Measurements from ENCODE around the gene VCL. TPM values are rescaled to one million over a fixed set of nuclear protein-coding genes. Genes with fewer than 3 reads are reported as not detected.

Gene VCL
- total RNA-seq, 6 donors from 2014 or later, result 76.5 to 214 (median 133) TPM

GRCh38 chr10:74094231-74094630 is 96.3 kb downstream of the VCL start:
- H3K36me3 ChIP-seq, result peaks cover 15 to 100% (median 76%) of the 10 kb centered on the region in 4 donors
- WGBS, 2 donors, result 92 to 98% methylated on average over 7 of the region's 7 CpGs
- TF ChIP-seq EP300 (IDR thresholded peaks at IDR 0.05), result no peak
- TF ChIP-seq CTCF (IDR thresholded peaks at IDR 0.05), result no peak
- TF ChIP-seq POLR2AphosphoS5 (IDR thresholded peaks at IDR 0.05), result no peak
- TF ChIP-seq POLR2A (IDR thresholded peaks at IDR 0.05), result no peak
- H3K9me3 ChIP-seq, result no peaks in the 10 kb centered on the region
- no peak overlapping the region for H3K4me3 ChIP-seq
- DNase-seq (no peak), ATAC-seq (ENCODE audit: low FRiP score in 2 of 2) (no peak)
- no peaks in the 10 kb centered on the region for H3K27me3 ChIP-seq
- no peak overlapping the region for H3K27ac ChIP-seq
- H3K4me1 ChIP-seq, result no peaks in the 10 kb centered on the region

- Histone ChIP-seq H3K4me3 (no peak overlapping the region), H3K27ac (no peak overlapping the region), H3K4me1 (no peaks in the 10 kb centered on the region), H3K36me3 (peaks cover 16 to 99% (median 82%) of the 10 kb centered on the region in 4 donors), H3K27me3 (no peaks in the 10 kb centered on the region), H3K9me3 (no peaks in the 10 kb centered on the region)
- TF ChIP-seq POLR2A (IDR thresholded peaks at IDR 0.05) (no peak), EP300 (IDR thresholded peaks at IDR 0.05) (no peak), POLR2AphosphoS5 (IDR thresholded peaks at IDR 0.05) (no peak), CTCF (IDR thresholded peaks at IDR 0.05) (no peak)
- ATAC-seq (ENCODE audit: low FRiP score in 2 of 2) (no peak), DNase-seq (no peak)
- WGBS, 2 donors, result 98 to 100% methylated on average over 2 of the region's 2 CpGs
Measured at GRCh38 chr10:74096777-74097176, 98.9 kb downstream of the VCL start.

- DNase-seq, result no peak
- no peak overlapping the region for H3K27ac ChIP-seq
- H3K4me3 ChIP-seq, result no peak overlapping the region
- H3K27me3 ChIP-seq, result no peaks in the 10 kb centered on the region
- no peaks in the 10 kb centered on the region for H3K9me3 ChIP-seq
- H3K4me1 ChIP-seq, result no peaks in the 10 kb centered on the region
- peaks cover 16 to 99% (median 85%) of the 10 kb centered on the region in 4 donors for H3K36me3 ChIP-seq
- no peak for ATAC-seq (ENCODE audit: low FRiP score in 2 of 2)
- no peak for TF ChIP-seq POLR2A (IDR thresholded peaks at IDR 0.05)
- no peak for TF ChIP-seq EP300 (IDR thresholded peaks at IDR 0.05)
- no peak for TF ChIP-seq POLR2AphosphoS5 (IDR thresholded peaks at IDR 0.05)
- no peak for TF ChIP-seq CTCF (IDR thresholded peaks at IDR 0.05)
- WGBS, 2 donors, result 83 to 91% methylated on average over 9 of the region's 9 CpGs
Measured at GRCh38 chr10:74097776-74098175, 99.9 kb downstream of the VCL start.

- H3K27ac ChIP-seq, result no peak overlapping the region
- H3K36me3 ChIP-seq, result peaks cover 18 to 99% (median 87%) of the 10 kb centered on the region in 4 donors
- TF ChIP-seq CTCF (IDR thresholded peaks at IDR 0.05) (no peak), POLR2A (IDR thresholded peaks at IDR 0.05) (no peak), POLR2AphosphoS5 (IDR thresholded peaks at IDR 0.05) (no peak), EP300 (IDR thresholded peaks at IDR 0.05) (no peak)
Measured at GRCh38 chr10:74099420-74099819, 101.5 kb downstream of the VCL start.

GRCh38 chr10:74099836-74100235 is 101.9 kb downstream of the VCL start:
- Histone ChIP-seq H3K27ac (no peak overlapping the region), H3K9me3 (no peaks in the 10 kb centered on the region), H3K36me3 (peaks cover 22 to 99% (median 86%) of the 10 kb centered on the region in 4 donors), H3K4me1 (no peaks in the 10 kb centered on the region), H3K27me3 (no peaks in the 10 kb centered on the region), H3K4me3 (no peak overlapping the region)
- DNase-seq, result no peak
- 89 to 90% methylated on average over 3 of the region's 3 CpGs for WGBS, 2 donors
- TF ChIP-seq POLR2A (IDR thresholded peaks at IDR 0.05) (no peak), CTCF (IDR thresholded peaks at IDR 0.05) (no peak), POLR2AphosphoS5 (IDR thresholded peaks at IDR 0.05) (no peak), EP300 (IDR thresholded peaks at IDR 0.05) (no peak)
- no peak for ATAC-seq (ENCODE audit: low FRiP score in 2 of 2)

More at GRCh38 chr10:74099420-74099819, 101.5 kb downstream of the VCL start:
- WGBS, 2 donors, result 93 to 96% methylated on average over 3 of the region's 3 CpGs
- Histone ChIP-seq H3K4me1 (no peaks in the 10 kb centered on the region), H3K4me3 (no peak overlapping the region), H3K9me3 (no peaks in the 10 kb centered on the region), H3K27me3 (no peaks in the 10 kb centered on the region)
- DNase-seq, result no peak
- no peak for ATAC-seq (ENCODE audit: low FRiP score in 2 of 2)

Data from upper lobe of left lung (tissue), 6 donors.